Measurements from ENCODE around the gene ECT2.
"Not testable (repeated sequence)": the region's sequence is repeated elsewhere in the genome, so short reads cannot be mapped to it uniquely, and the experiment has no call there.

Gene ECT2, protein sequence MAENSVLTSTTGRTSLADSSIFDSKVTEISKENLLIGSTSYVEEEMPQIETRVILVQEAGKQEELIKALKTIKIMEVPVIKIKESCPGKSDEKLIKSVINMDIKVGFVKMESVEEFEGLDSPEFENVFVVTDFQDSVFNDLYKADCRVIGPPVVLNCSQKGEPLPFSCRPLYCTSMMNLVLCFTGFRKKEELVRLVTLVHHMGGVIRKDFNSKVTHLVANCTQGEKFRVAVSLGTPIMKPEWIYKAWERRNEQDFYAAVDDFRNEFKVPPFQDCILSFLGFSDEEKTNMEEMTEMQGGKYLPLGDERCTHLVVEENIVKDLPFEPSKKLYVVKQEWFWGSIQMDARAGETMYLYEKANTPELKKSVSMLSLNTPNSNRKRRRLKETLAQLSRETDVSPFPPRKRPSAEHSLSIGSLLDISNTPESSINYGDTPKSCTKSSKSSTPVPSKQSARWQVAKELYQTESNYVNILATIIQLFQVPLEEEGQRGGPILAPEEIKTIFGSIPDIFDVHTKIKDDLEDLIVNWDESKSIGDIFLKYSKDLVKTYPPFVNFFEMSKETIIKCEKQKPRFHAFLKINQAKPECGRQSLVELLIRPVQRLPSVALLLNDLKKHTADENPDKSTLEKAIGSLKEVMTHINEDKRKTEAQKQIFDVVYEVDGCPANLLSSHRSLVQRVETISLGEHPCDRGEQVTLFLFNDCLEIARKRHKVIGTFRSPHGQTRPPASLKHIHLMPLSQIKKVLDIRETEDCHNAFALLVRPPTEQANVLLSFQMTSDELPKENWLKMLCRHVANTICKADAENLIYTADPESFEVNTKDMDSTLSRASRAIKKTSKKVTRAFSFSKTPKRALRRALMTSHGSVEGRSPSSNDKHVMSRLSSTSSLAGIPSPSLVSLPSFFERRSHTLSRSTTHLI

DNA sequence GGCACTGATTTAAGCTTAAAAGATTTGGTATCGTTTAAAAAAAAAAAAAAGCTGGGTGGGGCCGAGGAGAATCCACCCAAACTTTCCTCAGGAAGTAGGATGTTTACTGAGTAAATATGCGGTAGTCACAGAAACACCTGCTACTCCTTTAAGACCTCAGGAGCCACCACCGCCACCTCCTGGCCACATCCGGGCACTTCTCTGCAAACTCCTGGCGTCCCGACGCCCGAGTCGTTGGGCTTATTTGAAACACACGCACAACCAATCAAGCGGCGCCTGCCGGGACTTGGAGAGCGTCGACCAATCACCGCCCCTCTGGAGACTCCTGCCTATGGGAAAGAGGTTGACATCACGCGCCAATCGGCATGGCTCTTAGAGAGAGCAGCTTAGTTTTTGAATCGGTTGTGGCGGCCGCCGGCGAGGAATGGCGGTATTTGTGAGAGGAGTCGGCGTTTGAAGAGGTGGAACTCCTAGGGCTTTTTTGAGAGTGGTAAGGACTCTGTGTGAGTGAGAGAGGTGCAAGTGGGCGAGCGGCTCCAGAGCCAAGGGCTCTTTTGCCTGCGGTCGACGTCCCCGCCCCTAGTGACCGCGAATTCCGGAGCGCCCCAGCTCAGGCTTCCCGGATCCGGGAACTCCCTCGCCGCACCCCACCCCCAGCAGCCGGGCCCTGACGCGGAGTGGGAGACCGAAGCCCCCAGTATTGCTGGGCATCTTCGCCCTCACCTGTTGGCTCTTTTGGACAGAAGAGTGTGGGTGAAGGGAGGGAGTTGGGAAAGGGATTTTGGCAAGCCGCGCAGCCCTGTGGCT is at the start of gene ECT2:
TSS of gene ECT2 (plus strand) at position 359 of the 807 bp plus-strand sequence. CDS start 3,805 bp downstream, outside the sequence.
- peak; percentile 93 for DNase-seq (ENCODE audit: low read depth)

DNA sequence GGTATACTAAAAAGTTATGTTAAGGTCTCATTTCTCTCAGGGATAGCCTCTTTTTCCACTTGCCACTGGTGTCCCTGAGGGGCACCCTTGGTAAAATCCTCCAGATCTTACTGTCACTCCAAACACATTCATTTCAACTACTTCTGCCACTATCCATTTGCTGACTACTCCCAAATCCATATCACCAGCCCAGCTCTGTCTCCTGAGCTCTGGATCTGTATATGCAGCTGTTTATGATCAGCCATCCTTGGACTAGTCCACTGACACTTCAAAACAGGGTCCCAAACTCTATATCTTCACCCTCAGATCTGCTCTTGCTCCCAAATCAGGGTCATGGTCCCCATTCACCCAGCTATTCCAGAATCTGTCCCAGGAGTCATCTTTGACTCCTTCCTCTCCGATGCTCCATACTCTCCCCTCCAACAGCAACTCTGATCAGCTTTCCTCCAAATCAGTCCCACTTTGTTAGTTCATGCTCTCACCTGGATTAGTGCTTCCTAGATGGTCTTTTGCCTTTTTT is 49.5 kb upstream of the ECT2 start:
- no peak for DNase-seq (ENCODE audit: low read depth)

DNA sequence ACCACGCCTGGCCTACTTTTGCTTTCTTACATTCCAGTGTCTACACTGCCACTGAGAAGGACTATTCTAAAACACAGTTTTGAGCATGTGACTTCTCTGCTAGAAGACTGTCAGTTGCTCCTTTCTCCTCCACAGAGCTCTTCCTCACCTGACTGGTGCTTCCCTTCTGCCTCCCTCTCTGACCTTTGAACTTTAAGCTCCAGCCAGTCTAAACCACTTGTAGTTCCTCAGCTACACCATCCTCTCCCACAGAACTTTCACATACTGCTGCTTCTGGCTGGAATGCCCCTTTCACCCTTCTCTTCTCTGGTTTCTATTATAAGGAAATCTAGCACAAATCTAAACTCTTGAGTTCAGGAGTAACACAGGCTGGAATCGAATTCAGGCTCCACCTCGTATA is 48.8 kb upstream of the ECT2 start:
- DNase-seq (ENCODE audit: low read depth): no peak

DNA sequence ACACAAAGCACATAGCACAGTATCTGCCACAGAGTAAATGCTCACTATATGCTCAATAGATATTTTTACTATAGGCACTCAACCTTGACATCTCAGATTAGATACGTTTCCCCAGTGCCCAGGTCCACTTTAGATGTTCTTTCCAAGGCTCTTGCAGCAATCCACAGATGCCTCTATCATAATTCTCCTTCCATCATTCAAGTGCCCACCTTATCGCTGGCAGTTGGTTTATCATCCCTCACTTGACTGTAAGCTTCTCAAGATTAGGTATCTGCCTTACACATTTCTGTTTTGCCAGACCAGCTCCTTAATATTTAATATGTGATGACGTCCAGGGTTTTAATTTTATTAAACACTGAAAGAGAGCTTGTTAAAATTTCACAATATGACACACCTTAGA is 48.3 kb upstream of the ECT2 start:
- no peak for DNase-seq (ENCODE audit: low read depth)

DNA sequence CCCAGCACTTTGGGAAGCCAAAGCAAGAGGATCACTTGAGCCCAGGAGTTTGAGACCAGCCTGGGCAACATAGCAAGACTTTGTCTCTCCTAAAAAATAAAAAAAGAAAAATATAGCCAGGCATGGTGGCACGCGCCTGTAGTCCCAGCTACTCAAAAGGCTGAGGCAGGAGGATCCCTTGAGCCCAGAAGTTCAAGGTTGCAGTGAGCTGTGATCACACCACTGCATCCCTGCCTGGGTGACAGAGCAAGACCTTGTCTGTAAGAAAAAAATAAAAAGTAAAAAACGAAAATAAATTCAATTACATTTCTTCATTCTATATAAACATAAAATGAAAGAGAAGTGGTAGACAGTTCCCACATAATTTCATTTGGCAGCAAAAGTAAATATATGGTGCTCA is 47.8 kb upstream of the ECT2 start:
- not testable (repeated sequence) for DNase-seq (ENCODE audit: low read depth)

DNA sequence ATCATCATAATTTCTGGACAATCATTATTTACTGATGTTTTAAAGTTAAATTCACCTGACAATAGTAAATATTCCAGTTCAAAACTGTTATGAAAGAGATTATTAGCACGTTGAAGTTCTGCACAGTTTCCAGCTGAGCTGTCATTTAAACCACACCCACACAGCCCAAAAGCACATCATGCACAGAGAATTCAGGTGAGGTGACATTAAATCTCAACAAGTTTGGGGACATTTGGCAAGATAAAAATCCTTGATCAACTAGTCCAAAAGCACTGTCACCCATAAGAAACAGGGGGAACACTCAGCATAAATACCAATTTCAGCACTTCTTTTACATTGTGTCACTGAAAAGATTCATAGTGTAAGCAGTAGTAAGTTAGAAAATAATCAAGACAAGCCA is 46.5 kb upstream of the ECT2 start:
- no peak for DNase-seq (ENCODE audit: low read depth)

DNA sequence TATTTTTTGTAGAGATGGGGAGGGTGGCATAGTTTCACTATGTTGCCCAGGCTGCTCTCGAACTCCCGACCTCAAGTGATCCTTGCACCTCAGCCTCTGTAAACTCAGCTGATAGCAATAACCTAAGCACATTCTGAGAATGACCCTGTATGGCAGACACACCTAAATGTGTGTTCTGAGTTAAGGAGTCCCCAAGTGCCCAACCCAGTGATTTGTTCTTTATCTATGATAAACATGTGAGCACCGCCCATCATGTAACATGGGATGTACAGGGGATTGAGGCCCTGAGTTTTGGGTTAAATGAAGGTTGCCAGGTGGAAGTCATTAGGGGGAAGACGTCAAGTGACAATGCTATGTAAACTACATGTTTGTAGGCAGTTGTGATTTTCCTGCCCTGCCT is 45.4 kb upstream of the ECT2 start:
- no peak for DNase-seq (ENCODE audit: low read depth)

DNA sequence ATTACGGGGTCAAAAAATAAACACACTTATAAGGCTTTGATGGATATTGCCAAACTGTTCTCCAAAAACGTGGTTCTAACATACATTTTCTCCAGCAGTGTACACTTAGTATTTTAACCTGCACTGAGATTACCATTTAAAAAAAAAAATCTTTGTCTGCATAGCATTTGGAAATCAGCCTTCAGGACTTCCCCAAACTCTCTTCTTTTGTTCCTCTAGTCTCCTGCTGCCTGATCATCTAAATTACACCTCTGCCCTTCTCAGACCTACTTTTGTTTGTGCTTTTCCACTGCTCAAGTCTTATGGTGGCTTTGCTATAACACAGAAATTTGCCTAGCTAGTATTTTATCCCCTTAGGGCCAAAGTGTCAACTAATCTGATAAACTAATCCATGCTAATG is 43.5 kb upstream of the ECT2 start:
- no peak for DNase-seq (ENCODE audit: low read depth)

DNA sequence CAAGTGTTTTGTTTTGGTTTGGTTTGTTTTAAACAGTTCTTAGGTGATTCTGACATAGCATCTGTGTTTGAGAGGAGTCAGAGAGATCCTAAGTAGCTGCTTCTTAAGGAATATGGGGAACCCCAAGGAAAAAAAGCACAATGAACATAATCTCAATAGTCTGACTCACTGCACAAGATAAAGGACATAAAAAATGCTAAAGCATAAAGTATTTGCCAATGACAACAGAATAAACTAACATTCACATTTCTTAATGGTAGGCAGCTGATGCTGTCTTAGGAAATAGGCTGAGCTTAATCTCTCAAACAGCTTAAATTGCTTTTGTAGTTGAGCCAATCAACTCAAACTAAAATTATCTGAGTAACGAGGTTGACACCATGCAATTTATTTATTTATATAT is 42.6 kb upstream of the ECT2 start:
- no peak for DNase-seq (ENCODE audit: low read depth)

DNA sequence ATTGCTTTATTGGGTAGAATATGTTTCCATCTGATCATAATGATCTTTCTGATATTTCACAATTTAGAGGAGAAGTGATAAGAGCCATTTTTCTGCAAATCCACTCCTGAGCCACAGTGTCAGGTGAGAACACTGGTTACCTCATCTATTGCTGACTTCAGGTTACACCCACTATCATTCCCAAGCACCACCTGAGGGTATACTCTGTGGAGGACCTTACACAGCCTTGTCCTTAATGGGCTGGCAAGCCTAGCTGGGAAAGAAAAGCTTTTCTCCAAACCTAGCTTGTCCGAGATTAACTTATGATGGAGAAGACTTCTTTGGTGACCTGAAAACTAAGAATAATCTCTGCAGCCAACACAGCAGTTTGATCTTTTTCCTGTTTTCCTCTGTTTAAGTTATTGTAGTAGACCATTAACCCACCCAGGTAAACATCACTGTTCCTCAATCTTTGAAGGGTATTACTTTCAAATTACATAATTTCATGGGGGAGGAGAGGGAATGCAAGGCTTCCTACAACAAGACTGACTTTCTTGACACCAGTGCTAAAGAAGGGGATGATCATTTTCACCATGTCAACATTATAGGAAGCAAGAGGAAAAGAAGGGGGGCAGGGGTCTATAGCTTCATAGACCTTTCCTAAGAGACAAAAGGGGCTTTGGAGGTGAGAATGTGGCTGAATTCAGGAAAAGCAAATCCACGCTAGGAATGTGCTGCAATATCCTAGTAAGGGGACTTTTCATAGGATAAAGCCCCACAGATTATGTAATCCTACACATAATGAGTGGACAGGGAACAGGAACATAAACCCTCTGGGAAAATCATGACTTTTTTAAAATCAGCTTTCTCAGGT is 41.4 kb upstream of the ECT2 start:
- no peak for DNase-seq (ENCODE audit: low read depth)

DNA sequence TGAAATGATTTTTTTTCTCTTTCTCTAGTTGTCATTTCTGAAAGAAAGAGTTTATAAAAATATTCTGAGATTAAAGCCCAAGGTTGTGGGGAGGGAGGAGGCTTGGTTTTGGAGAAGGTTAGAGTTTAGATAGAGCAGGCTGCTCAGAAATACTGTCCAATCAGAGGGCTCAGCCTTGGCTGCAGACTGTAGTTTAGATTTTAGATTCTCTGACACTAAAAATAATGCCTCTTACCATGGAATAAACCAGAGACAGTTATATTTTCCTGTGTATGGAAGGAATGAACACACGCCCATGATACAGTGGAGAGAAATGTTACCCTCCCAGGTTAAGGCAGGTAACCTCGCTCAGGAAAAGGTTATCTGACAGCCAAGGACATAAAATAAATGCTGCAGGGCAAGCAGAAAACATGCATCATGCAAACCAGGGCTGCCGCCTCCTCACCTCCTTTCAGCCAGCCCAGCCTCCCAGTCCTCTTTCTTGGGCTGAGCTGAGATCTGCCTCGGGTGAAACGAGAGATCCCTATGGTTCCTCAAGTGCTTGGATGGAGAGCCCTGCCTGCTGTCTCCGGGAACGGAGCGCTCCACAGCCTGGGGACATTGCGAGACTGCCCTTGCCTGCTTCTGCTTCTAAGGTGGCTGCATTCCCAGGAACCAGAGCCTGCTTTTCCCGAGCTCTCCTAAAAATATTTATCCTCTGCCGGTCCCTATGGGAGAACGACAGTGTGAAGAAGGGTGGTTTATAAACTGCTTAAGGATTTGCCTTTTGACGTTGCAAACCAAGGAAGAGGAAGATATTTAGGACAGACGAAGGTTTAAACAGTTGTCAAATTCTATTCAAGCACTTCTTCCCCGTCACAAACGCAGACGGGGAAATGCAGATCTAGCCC is 40.5 kb upstream of the ECT2 start:
- DNase-seq (ENCODE audit: low read depth): no peak

DNA sequence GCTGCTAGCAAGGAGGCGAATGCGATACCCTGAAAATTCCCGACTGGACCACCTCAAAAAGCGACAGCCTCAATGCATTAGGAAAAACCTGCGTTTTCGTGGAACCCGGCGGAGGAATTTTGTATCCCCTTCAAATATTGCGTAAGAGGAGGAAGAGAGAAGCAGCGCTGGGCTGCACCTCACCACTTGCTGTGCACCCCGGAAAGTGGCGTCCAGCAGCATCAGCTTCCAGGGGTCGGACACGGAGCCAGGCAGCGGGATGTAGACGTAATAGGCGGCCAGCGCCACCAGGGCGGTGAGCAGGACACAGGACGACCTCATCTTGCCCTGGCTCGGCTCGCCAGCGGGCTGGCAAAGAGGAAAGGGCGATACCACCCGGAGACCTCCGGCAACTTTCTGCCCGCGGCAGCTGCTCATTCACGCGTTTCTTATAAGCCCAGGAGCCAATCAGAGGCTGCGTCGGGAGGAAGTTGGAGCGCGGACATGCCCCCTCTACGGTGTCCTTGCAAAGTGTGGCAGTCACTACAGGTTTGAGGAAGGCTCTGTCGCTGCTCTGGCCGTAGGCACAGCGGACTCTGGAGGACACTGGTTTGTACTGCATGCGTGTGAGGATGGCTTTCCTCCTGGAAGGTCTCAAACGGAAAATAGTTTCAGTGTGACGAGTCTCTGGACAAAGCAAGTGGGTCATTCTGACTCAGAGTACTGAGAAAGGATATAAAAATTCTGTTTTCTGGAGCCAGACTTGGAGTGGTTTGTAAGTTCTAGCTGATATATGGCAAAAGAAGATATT is 39.7 kb upstream of the ECT2 start, which contains the start of gene NCEH1:
TSS of gene NCEH1 (minus strand) at position 404 of the 790 bp plus-strand sequence. CDS start at position 321, 83 bp downstream.
- DNase-seq (ENCODE audit: low read depth): peak; percentile 38

DNA sequence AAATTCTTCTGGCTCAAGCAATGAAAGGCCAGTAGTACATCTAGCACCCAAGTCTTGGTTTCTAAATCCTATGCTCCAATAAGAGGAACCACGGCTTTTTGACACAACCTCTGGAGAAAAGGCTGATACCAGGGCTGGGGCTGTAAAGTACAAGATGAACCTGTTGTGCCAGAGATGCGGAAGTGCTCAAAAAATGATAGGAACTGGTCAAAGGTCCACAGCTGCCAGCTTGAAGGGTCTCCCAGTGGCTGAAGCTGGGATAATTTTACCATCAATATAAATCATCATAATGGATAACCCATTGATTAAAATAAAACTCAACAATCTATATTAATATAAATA is 39.1 kb upstream of the ECT2 start:
- no peak for DNase-seq (ENCODE audit: low read depth)

DNA sequence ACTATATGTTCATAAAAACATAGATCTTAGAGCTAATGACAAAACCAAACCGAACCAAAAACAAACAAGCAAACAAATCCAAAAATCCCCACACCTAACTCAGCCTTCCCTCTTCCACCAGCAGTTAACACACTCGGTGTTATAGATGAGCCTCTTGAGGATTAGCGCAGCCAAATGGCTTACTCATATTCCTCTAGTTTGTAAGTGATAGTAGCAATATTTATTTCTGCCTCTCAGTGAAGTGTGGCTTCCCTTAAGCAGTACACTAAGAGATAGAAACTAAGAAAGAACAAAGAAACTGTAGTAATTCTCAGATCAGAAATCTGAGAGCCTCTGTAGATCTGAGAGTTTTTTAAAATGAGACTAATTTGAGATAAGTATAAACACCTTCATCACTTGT is 37.2 kb upstream of the ECT2 start:
- no peak for DNase-seq (ENCODE audit: low read depth)

DNA sequence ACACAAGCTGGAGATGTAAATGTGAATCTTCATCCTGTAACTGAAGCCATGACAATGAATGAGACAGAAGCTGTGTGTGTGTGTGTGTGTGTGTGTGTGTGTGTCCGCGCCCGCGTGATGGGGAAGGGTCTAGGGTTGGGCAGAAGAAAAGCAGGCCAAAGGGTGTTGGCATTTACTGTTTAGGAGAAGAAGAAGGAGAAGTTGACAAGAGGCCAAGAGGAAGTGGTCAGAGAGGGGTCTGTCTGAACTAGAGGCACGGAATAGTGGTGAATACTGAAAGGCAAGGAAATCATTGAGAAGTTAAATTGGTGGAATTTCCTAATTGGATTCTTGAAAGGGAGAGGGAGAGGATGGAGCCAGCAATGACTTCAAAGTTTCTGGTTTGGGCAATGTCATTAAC is 34.0 kb upstream of the ECT2 start:
- DNase-seq (ENCODE audit: low read depth): no peak

DNA sequence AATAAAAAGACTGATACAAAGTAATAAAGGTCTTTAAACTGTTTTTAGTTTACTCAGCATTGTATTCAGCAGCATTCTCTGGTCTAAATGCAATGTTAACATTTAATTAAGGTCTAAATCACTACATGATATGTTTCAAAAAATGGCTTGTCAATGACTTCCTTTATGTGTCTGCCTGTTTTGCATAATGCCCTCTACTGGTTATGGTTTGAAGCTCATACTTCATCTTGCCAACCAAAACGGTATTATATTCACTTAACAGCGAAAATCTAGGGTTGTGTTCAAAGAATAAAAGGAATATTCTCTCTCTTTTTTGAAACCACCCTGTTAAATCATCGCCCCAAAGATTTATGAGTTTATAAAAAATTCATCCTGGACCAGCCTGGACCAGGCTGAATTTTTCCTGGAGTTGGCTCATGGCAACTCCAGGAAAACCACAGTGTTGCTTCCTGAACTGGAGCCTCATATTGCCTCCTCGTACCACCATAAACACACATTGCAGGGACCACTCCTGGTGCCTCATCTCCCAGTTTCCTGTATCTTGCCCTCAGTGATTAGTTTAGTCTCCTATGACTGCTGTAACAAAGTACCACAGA is 32.9 kb upstream of the ECT2 start:
- DNase-seq (ENCODE audit: low read depth): no peak

DNA sequence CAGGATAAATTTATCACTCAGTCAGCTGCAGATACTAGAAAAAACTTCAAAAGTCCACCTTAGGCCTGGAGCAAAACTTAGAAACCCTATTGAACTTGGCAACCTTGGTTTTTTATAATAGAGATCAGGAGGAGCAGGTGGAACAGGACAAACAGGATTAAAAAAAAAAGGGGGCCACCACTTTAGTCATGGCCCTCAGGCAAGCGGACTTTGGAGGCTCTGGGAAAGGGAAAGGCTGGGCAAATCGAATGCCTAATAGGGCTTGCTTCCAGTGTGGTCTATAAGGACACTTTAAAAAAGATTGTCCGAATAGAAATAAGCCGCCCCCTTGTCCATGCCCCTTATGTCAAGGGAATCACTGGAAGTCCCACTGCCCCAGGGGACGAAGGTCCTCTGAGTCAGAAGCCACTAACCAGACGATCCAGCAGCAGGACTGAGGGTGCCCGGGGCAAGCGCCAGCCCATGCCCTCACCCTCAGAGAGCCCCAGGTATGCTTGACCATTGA is 27.9 kb upstream of the ECT2 start:
- DNase-seq (ENCODE audit: low read depth): not testable (repeated sequence)

DNA sequence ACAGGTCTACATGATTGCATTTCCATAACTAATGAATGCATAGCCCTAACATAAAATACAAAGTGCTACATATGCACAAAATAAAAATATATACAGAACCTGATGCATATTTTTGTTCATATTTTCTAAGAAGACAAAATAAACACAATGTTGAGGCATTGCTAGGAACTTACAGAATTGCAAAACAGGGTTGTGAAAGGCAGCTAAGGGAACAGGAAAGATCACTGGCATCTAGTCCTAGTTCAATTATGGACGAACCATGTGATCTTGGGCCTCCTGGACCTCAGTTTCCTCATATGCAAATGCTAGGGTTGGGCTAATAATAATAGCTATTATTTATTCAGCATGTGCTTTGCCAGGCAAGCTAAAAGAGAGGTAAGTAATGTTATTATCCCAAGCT is 24.1 kb upstream of the ECT2 start:
- DNase-seq (ENCODE audit: low read depth): no peak

DNA sequence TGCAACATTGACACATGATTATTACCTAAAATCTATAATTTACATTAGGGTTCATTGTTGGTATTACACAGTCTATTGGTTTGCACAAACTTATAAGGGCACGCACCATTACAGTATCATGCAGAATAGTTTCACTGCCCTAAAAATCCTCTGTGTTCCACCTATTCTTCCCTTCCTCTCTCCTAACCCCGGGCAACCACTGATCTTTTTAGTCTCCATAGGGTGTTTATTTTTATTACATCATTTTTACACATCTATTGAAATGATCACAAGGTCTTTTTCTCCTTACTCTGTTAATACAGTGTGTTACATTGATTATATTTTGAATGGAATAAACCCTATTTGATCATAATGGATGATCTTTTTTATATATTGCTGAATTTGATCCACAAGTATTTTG is 15.5 kb upstream of the ECT2 start:
- DNase-seq (ENCODE audit: low read depth): no peak
